HG03064 (cell line): ENCODE results near the gene CD2BP2.
"Not testable (repeated sequence)": the region's sequence is repeated elsewhere in the genome, so short reads cannot be mapped to it uniquely, and the experiment has no call there.

ENCODE experiments used
- ATAC-seq: cut with Tn5 transposase; IDR thresholded peaks from one replicate; pipeline ENCODE4 v1.9.1; 2021; ENCODE audit warnings: low read depth; ENCODE audit not compliant: unreplicated experiment

CD2BP2 gene

GRCh38 chr16:30355144-30355953, at the start of gene CD2BP2:
CD2BP2 (minus strand) TSS chr16:30355308; CDS start chr16:30354681, 627 bp downstream.
- ATAC-seq: peak; percentile 42

- ATAC-seq: no peak
These were observed 46.8 kb upstream of the CD2BP2 start for GRCh38 chr16:30401768-30402425.

GRCh38 chr16:30399435-30400186, 44.5 kb upstream of the CD2BP2 start:
- ATAC-seq: no peak

GRCh38 chr16:30398661-30399434, 43.7 kb upstream of the CD2BP2 start:
- ATAC-seq: no peak

GRCh38 chr16:30397776-30398660, 42.9 kb upstream of the CD2BP2 start:
- no peak for ATAC-seq

GRCh38 chr16:30397056-30397455, 41.9 kb upstream of the CD2BP2 start:
- ATAC-seq: no peak

- not testable (repeated sequence) for ATAC-seq
These were observed 41.5 kb upstream of the CD2BP2 start for GRCh38 chr16:30396627-30397026.

GRCh38 chr16:30395992-30396585, 41.0 kb upstream of the CD2BP2 start:
- no peak for ATAC-seq

- peak; percentile 49 for ATAC-seq
These were observed 40.3 kb upstream of the CD2BP2 start, which contains the start of gene ZNF48 for GRCh38 chr16:30395155-30395991. ZNF48 (plus strand) TSS chr16:30395420; CDS start chr16:30395795, 375 bp downstream.

- no peak for ATAC-seq
These were observed 39.6 kb upstream of the CD2BP2 start for GRCh38 chr16:30394592-30395154.

GRCh38 chr16:30383521-30383920, 28.4 kb upstream of the CD2BP2 start:
- ATAC-seq: no peak

GRCh38 chr16:30382111-30382881, 27.2 kb upstream of the CD2BP2 start, which contains the start of gene SEPTIN1:
SEPTIN1 (minus strand) TSS chr16:30382561; CDS start chr16:30382542, 19 bp downstream.
- ATAC-seq: no peak

GRCh38 chr16:30381291-30382041, 26.4 kb upstream of the CD2BP2 start:
- ATAC-seq: no peak

- ATAC-seq: no peak
These were observed 25.7 kb upstream of the CD2BP2 start for GRCh38 chr16:30380803-30381208.

GRCh38 chr16:30380072-30380802, 25.1 kb upstream of the CD2BP2 start:
- no peak for ATAC-seq
